Activated B cell treated with CpG ODN at 0.5 μM for 24 hours (primary cell): ENCODE measurements around the gene IRAK1. TPM values are rescaled to one million over a fixed set of nuclear protein-coding genes. Genes with fewer than 3 reads are reported as not detected.

Source experiments
- ATAC-seq: fragments of 200-7000 bp; cut with Tn5 transposase; one replicate; pipeline ENCODE4 v1.10.0; 2021; ENCODE audit warnings: low read depth, mild to moderate bottlenecking, moderate library complexity
- CTCF ChIA-PET: fragments of 350-600 bp; sonication (Branson Sonifier 250); formaldehyde crosslinking; loops from one replicate; lab custom pipeline; 2021; ENCODE audit warnings: antibody characterized with exemption; lab: Charles Lee
- POLR2A ChIA-PET: fragments of 350-600 bp; sonication (Branson Sonifier 250); formaldehyde crosslinking; loops from one replicate; lab custom pipeline; 2021; ENCODE audit warnings: antibody characterized with exemption; lab: Charles Lee
- DNase-seq: peaks from one replicate; pipeline ENCODE4 v3.0.0; 2022
- H3K27ac Mint-ChIP-seq: one replicate; pipeline ENCODE4 v1.8.0; 2020; ENCODE audit warnings: mixed read lengths
- H3K27me3 Mint-ChIP-seq: one replicate; pipeline ENCODE4 v1.8.0; 2021; ENCODE audit warnings: mixed read lengths
- H3K36me3 Mint-ChIP-seq: one replicate; pipeline ENCODE4 v1.8.0; 2021; ENCODE audit warnings: low read depth, mixed read lengths
- H3K4me1 Mint-ChIP-seq: one replicate; pipeline ENCODE4 v1.8.0; 2021; ENCODE audit warnings: mixed read lengths
- H3K4me3 Mint-ChIP-seq: one replicate; pipeline ENCODE4 v1.8.0; 2020; ENCODE audit warnings: mild to moderate bottlenecking, mixed read lengths
- H3K9me3 Mint-ChIP-seq: one replicate; pipeline ENCODE4 v1.8.0; 2020; ENCODE audit warnings: mixed read lengths
- intact Hi-C: fragments of 100-400 bp; cut with micrococcal nuclease; formaldehyde crosslinking; loops from one replicate; pipeline ENCODE4 v1.15.1; 2024
- total RNA-seq: library from RNA; stranded (reverse); gene quantifications from 2 replicates; pipeline ENCODE4 v1.2.3, GENCODE V29; 2022
- TF ChIP-seq, protein P1 (sequence below): fragments of 200-600 bp; IDR thresholded peaks from one replicate; pipeline ENCODE4 v1.8.0; 2022; ENCODE audit warnings: antibody characterized with exemption, mild to moderate bottlenecking

The IRAK1 gene
- total RNA-seq: 134 and 146 TPM in 2 replicates

GRCh38 chrX:154019633-154020528 lies at the start of gene IRAK1:
TSS of gene IRAK1 (minus strand) at chrX:154019902. CDS start at chrX:154019812, 90 bp downstream.
- CTCF ChIA-PET: interaction anchor here (0.6 kb wide), 1 partner anchor 72 kb away, joined by 3 read pairs; no protein-coding TSS in a partner anchor
- H3K27me3 Mint-ChIP-seq: no peaks in the 10 kb centered on the region
- TF ChIP-seq, protein P1, sequence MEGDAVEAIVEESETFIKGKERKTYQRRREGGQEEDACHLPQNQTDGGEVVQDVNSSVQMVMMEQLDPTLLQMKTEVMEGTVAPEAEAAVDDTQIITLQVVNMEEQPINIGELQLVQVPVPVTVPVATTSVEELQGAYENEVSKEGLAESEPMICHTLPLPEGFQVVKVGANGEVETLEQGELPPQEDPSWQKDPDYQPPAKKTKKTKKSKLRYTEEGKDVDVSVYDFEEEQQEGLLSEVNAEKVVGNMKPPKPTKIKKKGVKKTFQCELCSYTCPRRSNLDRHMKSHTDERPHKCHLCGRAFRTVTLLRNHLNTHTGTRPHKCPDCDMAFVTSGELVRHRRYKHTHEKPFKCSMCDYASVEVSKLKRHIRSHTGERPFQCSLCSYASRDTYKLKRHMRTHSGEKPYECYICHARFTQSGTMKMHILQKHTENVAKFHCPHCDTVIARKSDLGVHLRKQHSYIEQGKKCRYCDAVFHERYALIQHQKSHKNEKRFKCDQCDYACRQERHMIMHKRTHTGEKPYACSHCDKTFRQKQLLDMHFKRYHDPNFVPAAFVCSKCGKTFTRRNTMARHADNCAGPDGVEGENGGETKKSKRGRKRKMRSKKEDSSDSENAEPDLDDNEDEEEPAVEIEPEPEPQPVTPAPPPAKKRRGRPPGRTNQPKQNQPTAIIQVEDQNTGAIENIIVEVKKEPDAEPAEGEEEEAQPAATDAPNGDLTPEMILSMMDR: no peak
- ATAC-seq: peak; percentile 78
- peak within 1 kb of the TSS; percentile 87 for H3K27ac Mint-ChIP-seq
- POLR2A ChIA-PET: interaction anchor here (0.6 to 3.9 kb wide), 11 partner anchors 10 to 92 kb away, joined by 3 to 36 read pairs (median 4); partner anchors contain the start of genes HCFC1 and TMEM187
- H3K4me3 Mint-ChIP-seq: peak within 1 kb of the TSS; percentile 86
- peak; percentile 68 for DNase-seq
- intact Hi-C loops: loop anchor here (1.0 to 2.0 kb wide), 6 partner anchors 12 to 77 kb away; partner anchors contain the start of genes HCFC1 and MECP2
- peaks cover 25% of the 10 kb centered on the region for H3K4me1 Mint-ChIP-seq
- H3K9me3 Mint-ChIP-seq: no peaks in the 10 kb centered on the region
- peaks cover 24% of the 10 kb centered on the region for H3K36me3 Mint-ChIP-seq

DNA sequence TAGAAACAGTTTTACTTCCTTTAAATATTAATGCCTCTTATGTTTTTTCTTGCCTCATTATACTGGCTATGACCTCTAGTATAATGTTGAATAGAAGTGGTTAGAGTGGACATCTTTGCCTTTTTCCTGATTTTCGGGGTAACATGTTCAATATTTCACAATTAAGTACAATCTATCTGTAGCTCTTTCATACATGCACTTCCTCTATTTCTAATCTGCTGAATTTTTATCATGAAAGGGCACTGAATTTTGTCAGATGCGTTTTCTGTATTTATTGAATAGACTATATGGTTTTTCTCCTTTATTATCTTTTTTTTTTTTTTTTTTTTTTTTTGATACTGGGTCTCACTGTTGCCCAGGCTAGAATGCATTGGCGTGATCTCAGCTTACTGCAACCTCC lies 48.9 kb upstream of the IRAK1 start:
- no peaks in the 10 kb centered on the region for H3K9me3 Mint-ChIP-seq
- H3K27me3 Mint-ChIP-seq: no peaks in the 10 kb centered on the region
- intact Hi-C loops: loop anchor here (2.0 kb wide), 1 partner anchor 52 kb away; no protein-coding TSS in a partner anchor
- CTCF ChIA-PET: no interaction called here
- H3K4me1 Mint-ChIP-seq: peaks cover 49% of the 10 kb centered on the region
- no peak for DNase-seq
- no peak for ATAC-seq
- POLR2A ChIA-PET: interaction anchor here (0.8 kb wide), 1 partner anchor 61 kb away, joined by 12 read pairs; no protein-coding TSS in a partner anchor
- TF ChIP-seq, protein P1: no peak
- no peak overlapping the region for H3K4me3 Mint-ChIP-seq
- peaks cover 15% of the 10 kb centered on the region for H3K36me3 Mint-ChIP-seq
- no peak overlapping the region for H3K27ac Mint-ChIP-seq

DNA sequence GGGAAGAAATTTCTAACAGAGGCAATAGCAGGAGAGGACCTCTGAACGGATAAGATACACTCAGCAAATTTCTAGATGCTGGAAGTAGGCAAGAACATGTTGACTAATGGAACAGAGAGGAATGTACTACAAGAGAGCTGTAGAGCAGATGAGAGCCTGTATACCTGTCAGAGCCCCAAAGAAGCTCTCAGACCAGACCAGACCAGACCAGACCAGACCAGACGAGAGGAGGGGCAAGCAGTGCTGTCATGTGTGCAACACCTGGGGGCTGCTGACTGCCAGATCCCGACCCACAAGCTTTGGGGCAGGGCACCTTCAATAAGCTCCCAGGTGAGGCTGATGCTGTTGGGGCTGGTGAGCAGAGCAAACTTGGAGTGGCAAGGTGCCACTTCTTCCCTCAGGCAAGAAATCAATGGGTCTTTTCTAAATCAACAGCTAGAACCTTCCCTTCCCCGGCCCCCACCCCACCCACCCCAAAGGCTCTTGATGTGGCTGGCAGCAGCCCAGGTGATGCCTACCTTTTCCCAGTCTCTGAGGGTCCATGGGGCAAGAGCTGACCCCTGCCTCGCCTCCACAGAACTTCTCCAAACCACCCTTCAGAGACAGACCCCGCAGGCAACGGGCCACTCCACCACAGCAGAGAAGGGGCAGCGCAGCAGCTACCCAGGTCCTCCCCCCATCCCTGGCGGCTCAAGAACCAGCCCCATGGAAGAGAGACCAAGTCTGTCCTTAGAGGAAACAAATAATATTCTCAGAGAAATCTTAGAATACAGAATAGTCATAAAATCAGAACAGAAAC lies 45.1 kb upstream of the IRAK1 start:
- ATAC-seq: no peak
- peaks cover 62% of the 10 kb centered on the region for H3K4me1 Mint-ChIP-seq
- CTCF ChIA-PET: no interaction called here
- H3K9me3 Mint-ChIP-seq: no peaks in the 10 kb centered on the region
- no peak for DNase-seq
- no peaks in the 10 kb centered on the region for H3K27me3 Mint-ChIP-seq
- peak overlapping the region; percentile 38 for H3K27ac Mint-ChIP-seq
- no peak overlapping the region for H3K4me3 Mint-ChIP-seq
- TF ChIP-seq, protein P1: no peak
- intact Hi-C loops: loop anchor here (5.0 kb wide), 1 partner anchor 32 kb away; the partner anchor contains the start of gene MECP2
- peaks cover 29% of the 10 kb centered on the region for H3K36me3 Mint-ChIP-seq
- POLR2A ChIA-PET: no interaction called here

- H3K27ac Mint-ChIP-seq: no peak overlapping the region
- ChIA-PET POLR2A (no interaction called here), CTCF (no interaction called here)
- no peaks in the 10 kb centered on the region for H3K9me3 Mint-ChIP-seq
- DNase-seq (no peak), ATAC-seq (no peak)
- H3K36me3 Mint-ChIP-seq: peaks cover 34% of the 10 kb centered on the region
- TF ChIP-seq, protein P1: no peak
- intact Hi-C loops: loop anchor here (5.0 kb wide), 1 partner anchor 34 kb away; the partner anchor contains the start of gene MECP2
- no peaks in the 10 kb centered on the region for H3K27me3 Mint-ChIP-seq
- H3K4me1 Mint-ChIP-seq: peaks cover 64% of the 10 kb centered on the region
- H3K4me3 Mint-ChIP-seq: no peak overlapping the region
These were observed 43.5 kb upstream of the IRAK1 start for GRCh38 chrX:154063234-154063633.
